HCT116 (cell line): ENCODE data around the gene AIFM1. TPM values are rescaled to one million over a fixed set of nuclear protein-coding genes. Genes with fewer than 3 reads are reported as not detected.

Experiments used
- ATAC-seq: fragments of 200-7000 bp; cut with Tn5 transposase; 2 replicates; pipeline ENCODE4 v1.9.1; 2020; ENCODE audit warnings: mild to moderate bottlenecking, moderate library complexity
- BruUV-seq: library from RNA; stranded (reverse); fragments of 400-500 nt; replicated peaks from 2 replicates; lab custom pipeline; 2021; lab: Mats Ljungman, UMichigan
- CTCF ChIA-PET: fragments of 300-600 bp; sonication (Branson Sonifier 250); formaldehyde crosslinking; loops from one replicate; lab custom pipeline; 2021; ENCODE audit warnings: antibody characterized with exemption; lab: Charles Lee
- POLR2A ChIA-PET: fragments of 300-600, 350-600 bp; sonication (Branson Sonifier 250); formaldehyde crosslinking; loops from one replicate; lab custom pipeline; 2021; ENCODE audit warnings: antibody characterized with exemption; lab: Charles Lee
- RAD21 ChIA-PET, 2 experiments: fragments of 300-600 bp; sonication (Branson Sonifier 250); formaldehyde crosslinking; loops; one replicate each; lab custom pipeline; 2023; ENCODE audit warnings: low total read pairs in 2 of 2; ENCODE audit not compliant: uncharacterized antibody in 2 of 2, unreplicated experiment in 2 of 2, low non-redundant PET in 1 of 2; lab: Charles Lee
- DNase-seq: peaks from one replicate; pipeline ENCODE4 v3.0.0-alpha.2; 2010; ENCODE audit warnings: low read depth, low spot score
- H2AFZ ChIP-seq: fragments of 200-600 bp; shearing (Covaris generic), sonication (generic); 2 replicates; pipeline ENCODE4 v1.6.1; 2017; ENCODE audit warnings: low read depth, mixed run types, mixed read lengths, antibody characterized with exemption, low read length; ENCODE audit not compliant: poor library complexity, severe bottlenecking
- H3K27ac ChIP-seq: 2 replicates; pipeline ENCODE4 v1.5.1; 2012; ENCODE audit warnings: low read depth, low read length
- H3K27me3 ChIP-seq: fragments of 200-600 bp; sonication (generic); 2 replicates; pipeline ENCODE4 v1.6.1; 2016; ENCODE audit warnings: mixed run types, low read length, mixed read lengths; ENCODE audit not compliant: insufficient read depth
- H3K36me3 ChIP-seq, 2 experiments: fragments of 200-500 bp in 1 of 2; fragments of 200-600 bp in 1 of 2; sonication (Bioruptor generic) in 1 of 2; sonication (generic) in 1 of 2; 2 replicates each; pipeline versions ENCODE4 v1.5.1 to v1.6.1; 2014 to 2016; ENCODE audit warnings: low read length in 2 of 2, inconsistent platforms in 1 of 2, mixed read lengths in 1 of 2, mixed run types in 1 of 2; ENCODE audit not compliant: insufficient read depth in 2 of 2, control insufficient read depth in 1 of 2
- H3K4me1 ChIP-seq, 2 experiments: fragments of 200-600 bp in 1 of 2; sonication (generic) in 1 of 2; 2 replicates each; pipeline versions ENCODE4 v1.5.1 to v1.6.1; 2012 to 2017; ENCODE audit warnings: low read length in 2 of 2, inconsistent platforms in 1 of 2, mild to moderate bottlenecking in 1 of 2, mixed read lengths in 1 of 2, mixed run types in 1 of 2, moderate library complexity in 1 of 2; ENCODE audit not compliant: insufficient read depth in 2 of 2, control insufficient read depth in 1 of 2
- H3K4me2 ChIP-seq: fragments of 200-600 bp; sonication (generic); 2 replicates; pipeline ENCODE4 v1.6.1; 2017; ENCODE audit warnings: mixed run types, low read length, mixed read lengths
- H3K4me3 ChIP-seq, 2 experiments: fragments of 200-600 bp in 1 of 2; sonication (generic) in 1 of 2; replicated peaks in 1 of 2; 2 replicates each; pipeline ENCODE4 v1.5.1; 2011 to 2016; ENCODE audit warnings: low read length in 2 of 2, control low read depth in 1 of 2, low read depth in 1 of 2, mild to moderate bottlenecking in 1 of 2, mixed read lengths in 1 of 2, mixed run types in 1 of 2
- H3K79me2 ChIP-seq: fragments of 200-600 bp; sonication (generic); 2 replicates; pipeline ENCODE4 v1.6.1; 2017; ENCODE audit warnings: mild to moderate bottlenecking, mixed run types, low read length, moderate library complexity, mixed read lengths; ENCODE audit not compliant: insufficient read depth
- H3K9ac ChIP-seq: fragments of 200-600 bp; sonication (generic); 2 replicates; pipeline ENCODE4 v1.6.1; 2016; ENCODE audit warnings: low read length, mixed read lengths
- H3K9me2 ChIP-seq: fragments of 200-600 bp; sonication (generic), shearing (Covaris generic); 2 replicates; pipeline ENCODE4 v1.6.1; 2017; ENCODE audit warnings: mixed run types, mild to moderate bottlenecking, moderate library complexity; ENCODE audit not compliant: insufficient read depth
- H3K9me3 ChIP-seq, 2 experiments: fragments of 200-500 bp in 1 of 2; fragments of 200-600 bp in 1 of 2; sonication (Bioruptor generic) in 1 of 2; sonication (generic) in 1 of 2; 2 replicates each; pipeline ENCODE4 v1.6.1; 2014 to 2017; ENCODE audit warnings: low read length in 2 of 2, mixed read lengths in 2 of 2, inconsistent platforms in 1 of 2, low read depth in 1 of 2, mild to moderate bottlenecking in 1 of 2, mixed run types in 1 of 2, moderate library complexity in 1 of 2; ENCODE audit not compliant: control insufficient read depth in 1 of 2, insufficient read depth in 1 of 2
- H4K20me1 ChIP-seq: fragments of 200-600 bp; sonication (generic), shearing (Covaris generic); 2 replicates; pipeline ENCODE4 v1.6.1; 2017; ENCODE audit warnings: mixed run types, mild to moderate bottlenecking, moderate library complexity; ENCODE audit not compliant: insufficient read depth
- CBX3 ChIP-seq: IDR thresholded peaks from 2 replicates; pipeline ENCODE4 v1.6.1; 2012; ENCODE audit warnings: low read depth
- CEBPB ChIP-seq: IDR thresholded peaks from 2 replicates; pipeline ENCODE4 v1.6.1; 2012; ENCODE audit warnings: low read depth
- EGR1 ChIP-seq: IDR thresholded peaks from 2 replicates; pipeline ENCODE4 v1.6.1; 2012; ENCODE audit warnings: low read depth
- EZH2 ChIP-seq: fragments of 200-600 bp; sonication (generic); IDR thresholded peaks from 2 replicates; pipeline ENCODE4 v1.6.1; 2017; ENCODE audit warnings: antibody characterized with exemption, mixed run types
- FOSL1 ChIP-seq: IDR thresholded peaks from 2 replicates; pipeline ENCODE4 v1.6.1; 2012; ENCODE audit warnings: low read depth
- POLR2A ChIP-seq: IDR thresholded peaks from 2 replicates; pipeline ENCODE4 v1.7.0; 2011; ENCODE audit warnings: borderline replicate concordance; ENCODE audit not compliant: insufficient read depth, insufficient read length; ENCODE audit errors: extremely low read depth
- POLR2AphosphoS5 ChIP-seq: IDR thresholded peaks from 2 replicates; pipeline ENCODE4 v1.6.1; 2011; ENCODE audit warnings: mild to moderate bottlenecking, low read depth, low read length, moderate library complexity
- SP1 ChIP-seq: IDR thresholded peaks from 2 replicates; pipeline ENCODE4 v1.6.1; 2012; ENCODE audit warnings: low read depth
- SRF ChIP-seq: IDR thresholded peaks from 2 replicates; pipeline ENCODE4 v1.6.1; 2012; ENCODE audit warnings: low read depth
- TCF7L2 ChIP-seq: IDR thresholded peaks from 2 replicates; pipeline ENCODE4 v1.7.0; 2011; ENCODE audit warnings: borderline replicate concordance, inconsistent platforms; ENCODE audit not compliant: insufficient read depth, insufficient read length; ENCODE audit errors: extremely low read depth
- YY1 ChIP-seq: IDR thresholded peaks from 2 replicates; pipeline ENCODE4 v1.6.1; 2011; ENCODE audit warnings: low read length, low read depth, moderate library complexity, mild to moderate bottlenecking; ENCODE audit not compliant: insufficient replicate concordance; ENCODE audit errors: extremely low read depth
- ZFX ChIP-seq: fragments of 450-650 bp; IDR thresholded peaks from 2 replicates; pipeline ENCODE4 v1.6.1; 2017
- ZNF274 ChIP-seq: fragments of 200-500 bp; sonication (Bioruptor generic); IDR thresholded peaks from 2 replicates; pipeline ENCODE4 v1.6.1; 2014; ENCODE audit warnings: mild to moderate bottlenecking, low read depth, low read length, inconsistent platforms
- intact Hi-C: fragments of 100-400 bp; cut with micrococcal nuclease; formaldehyde crosslinking; loops from 2 replicates; pipeline ENCODE4 v1.10.0; 2022
- total RNA-seq: library from RNA; stranded (reverse); gene quantifications from one replicate; pipeline ENCODE4 v1.2.1, GENCODE V29; 2021; ENCODE audit not compliant: unreplicated experiment
- TF ChIP-seq, protein P1 (sequence below): IDR thresholded peaks from 2 replicates; pipeline ENCODE4 v1.6.1; 2012
- TF ChIP-seq, protein P2 (sequence below): IDR thresholded peaks from 2 replicates; pipeline ENCODE4 v1.6.1; 2012
- TF ChIP-seq, protein P3 (sequence below), 3 experiments: fragments of 200-600 bp in 1 of 3; sonication (generic) in 1 of 3; IDR thresholded peaks in 2 of 3; conservative IDR thresholded peaks in 1 of 3; 2 replicates each; pipeline ENCODE4 v1.5.1; 2012 to 2017; ENCODE audit warnings: low read depth in 2 of 3, low read length in 2 of 3, antibody characterized with exemption in 1 of 3, borderline replicate concordance in 1 of 3, control low read depth in 1 of 3, mild to moderate bottlenecking in 1 of 3, mixed read lengths in 1 of 3, mixed run types in 1 of 3, moderate library complexity in 1 of 3; ENCODE audit not compliant: insufficient read depth in 1 of 3

AIFM1 gene
- total RNA-seq, 1 experiment from 2014 or later: 50.0 TPM

DNA sequence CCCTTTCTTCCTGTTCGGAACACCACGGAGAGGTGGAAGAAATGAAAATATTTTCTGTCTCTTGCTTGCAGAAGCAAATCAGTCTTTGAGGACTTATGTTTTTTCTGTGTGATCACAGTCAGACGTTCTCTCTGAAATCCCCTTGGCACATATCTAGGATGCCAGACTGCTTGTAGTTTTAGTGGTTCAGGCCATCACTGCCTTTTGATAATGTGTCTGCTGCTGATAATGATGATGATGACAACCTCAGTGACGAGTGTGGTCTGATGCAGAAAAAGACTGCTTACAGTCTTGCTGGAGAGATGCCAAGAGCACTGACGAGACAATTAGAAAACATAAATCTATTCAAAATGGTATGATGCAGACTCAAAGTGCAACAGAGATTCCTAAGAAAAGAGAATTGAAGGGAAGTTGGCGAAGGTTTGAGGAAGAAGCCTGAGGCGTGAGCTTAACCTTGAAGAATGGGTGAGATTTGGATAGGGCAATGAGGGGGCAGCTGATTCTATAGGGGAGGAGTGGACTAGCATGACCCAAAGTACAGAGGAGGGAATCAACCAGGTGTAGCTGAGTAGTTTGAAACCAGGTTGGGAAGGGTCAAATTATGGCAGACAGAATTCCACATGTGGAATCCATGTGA lies 14.1 kb upstream of the AIFM1 start:
- RAD21 ChIA-PET: no interaction called here
- no peak overlapping the region for H3K27ac ChIP-seq
- BruUV-seq: no TSS peak
- no peaks in the 10 kb centered on the region for H3K9me2 ChIP-seq
- intact Hi-C loops: no loop called here
- no peak for ATAC-seq
- H3K9me3 ChIP-seq: no peaks in the 10 kb centered on the region
- POLR2A ChIA-PET: no interaction called here
- H4K20me1 ChIP-seq: no peaks in the 10 kb centered on the region
- H3K36me3 ChIP-seq: no peaks in the 10 kb centered on the region
- H3K4me3 ChIP-seq: no peak overlapping the region
- DNase-seq: no peak
- CTCF ChIA-PET: no interaction called here
- H3K79me2 ChIP-seq: no peaks in the 10 kb centered on the region
- H3K4me2 ChIP-seq: no peak overlapping the region
- H3K9ac ChIP-seq: no peak overlapping the region
- H3K27me3 ChIP-seq: no peaks in the 10 kb centered on the region
- no peaks in the 10 kb centered on the region for H3K4me1 ChIP-seq
- H2AFZ ChIP-seq: no peak overlapping the region
- TF ChIP-seq, protein P1, sequence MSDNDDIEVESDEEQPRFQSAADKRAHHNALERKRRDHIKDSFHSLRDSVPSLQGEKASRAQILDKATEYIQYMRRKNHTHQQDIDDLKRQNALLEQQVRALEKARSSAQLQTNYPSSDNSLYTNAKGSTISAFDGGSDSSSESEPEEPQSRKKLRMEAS: no peak
- TF ChIP-seq EZH2 (no peak), FOSL1 (no peak), EGR1 (no peak), SP1 (no peak), ZNF274 (no peak), CEBPB (no peak), YY1 (no peak), POLR2A (no peak), CBX3 (no peak)
- TF ChIP-seq, protein P2, sequence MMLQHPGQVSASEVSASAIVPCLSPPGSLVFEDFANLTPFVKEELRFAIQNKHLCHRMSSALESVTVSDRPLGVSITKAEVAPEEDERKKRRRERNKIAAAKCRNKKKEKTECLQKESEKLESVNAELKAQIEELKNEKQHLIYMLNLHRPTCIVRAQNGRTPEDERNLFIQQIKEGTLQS: no peak

DNA sequence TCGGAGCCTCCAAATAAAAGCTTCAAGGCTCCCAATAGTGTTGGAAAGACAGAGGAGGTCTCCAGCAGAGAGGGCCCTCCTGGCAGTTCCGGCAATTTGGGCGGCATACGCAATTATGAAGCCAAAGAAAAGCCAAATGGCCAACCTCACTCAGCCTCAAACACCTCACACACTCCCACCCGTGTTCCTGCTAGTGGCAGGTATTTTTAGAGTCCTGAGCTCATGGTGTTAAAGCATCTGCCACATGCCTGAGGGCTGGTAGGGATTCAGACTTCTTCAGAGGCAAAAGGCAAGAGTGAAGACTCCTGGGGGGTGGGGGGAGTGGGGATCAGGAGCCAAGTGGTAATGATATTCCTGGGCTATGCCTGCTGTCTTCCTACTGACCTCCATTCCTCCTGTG lies 13.5 kb upstream of the AIFM1 start:
- Histone ChIP-seq H2AFZ (no peak overlapping the region), H3K4me1 (0 out of 4 replicates have a peak, but pooled peaks cover 0 to under 1% of the 10 kb centered on the region in 2 experiments), H3K9me3 (no peaks in the 10 kb centered on the region), H3K36me3 (no peaks in the 10 kb centered on the region), H3K27me3 (no peaks in the 10 kb centered on the region), H4K20me1 (no peaks in the 10 kb centered on the region), H3K27ac (no peak overlapping the region), H3K79me2 (no peaks in the 10 kb centered on the region), H3K4me2 (no peak overlapping the region), H3K9me2 (no peaks in the 10 kb centered on the region), H3K9ac (no peak overlapping the region), H3K4me3 (no peak overlapping the region)
- ChIA-PET CTCF (no interaction called here), RAD21 (no interaction called here), POLR2A (no interaction called here)
- intact Hi-C loops: no loop called here
- DNase-seq (no peak), ATAC-seq (no peak)
- no TSS peak for BruUV-seq
- TF ChIP-seq POLR2A (no peak), POLR2AphosphoS5 (no peak), ZNF274 (no peak), CBX3 (no peak), CEBPB (no peak), ZFX (no peak), TCF7L2 (no peak), SRF (no peak)
- TF ChIP-seq, protein P1: no peak
- TF ChIP-seq, protein P3, sequence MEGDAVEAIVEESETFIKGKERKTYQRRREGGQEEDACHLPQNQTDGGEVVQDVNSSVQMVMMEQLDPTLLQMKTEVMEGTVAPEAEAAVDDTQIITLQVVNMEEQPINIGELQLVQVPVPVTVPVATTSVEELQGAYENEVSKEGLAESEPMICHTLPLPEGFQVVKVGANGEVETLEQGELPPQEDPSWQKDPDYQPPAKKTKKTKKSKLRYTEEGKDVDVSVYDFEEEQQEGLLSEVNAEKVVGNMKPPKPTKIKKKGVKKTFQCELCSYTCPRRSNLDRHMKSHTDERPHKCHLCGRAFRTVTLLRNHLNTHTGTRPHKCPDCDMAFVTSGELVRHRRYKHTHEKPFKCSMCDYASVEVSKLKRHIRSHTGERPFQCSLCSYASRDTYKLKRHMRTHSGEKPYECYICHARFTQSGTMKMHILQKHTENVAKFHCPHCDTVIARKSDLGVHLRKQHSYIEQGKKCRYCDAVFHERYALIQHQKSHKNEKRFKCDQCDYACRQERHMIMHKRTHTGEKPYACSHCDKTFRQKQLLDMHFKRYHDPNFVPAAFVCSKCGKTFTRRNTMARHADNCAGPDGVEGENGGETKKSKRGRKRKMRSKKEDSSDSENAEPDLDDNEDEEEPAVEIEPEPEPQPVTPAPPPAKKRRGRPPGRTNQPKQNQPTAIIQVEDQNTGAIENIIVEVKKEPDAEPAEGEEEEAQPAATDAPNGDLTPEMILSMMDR (IDR thresholded peaks at IDR 0.05 in 2 of 3, conservative IDR thresholded peaks at IDR 0.05 in 1 of 3; ENCODE audit: borderline replicate concordance in 1 of 3, insufficient read depth in 1 of 3, low read depth in 2 of 3, low read length in 2 of 3): no peak
